ENCODE measurements around the gene ZNF653. TPM values are rescaled to one million over a fixed set of nuclear protein-coding genes. Genes with fewer than 3 reads are reported as not detected.

ZNF653 gene
- total RNA-seq, 1 experiment from 2014 or later: 6.1 TPM

DNA sequence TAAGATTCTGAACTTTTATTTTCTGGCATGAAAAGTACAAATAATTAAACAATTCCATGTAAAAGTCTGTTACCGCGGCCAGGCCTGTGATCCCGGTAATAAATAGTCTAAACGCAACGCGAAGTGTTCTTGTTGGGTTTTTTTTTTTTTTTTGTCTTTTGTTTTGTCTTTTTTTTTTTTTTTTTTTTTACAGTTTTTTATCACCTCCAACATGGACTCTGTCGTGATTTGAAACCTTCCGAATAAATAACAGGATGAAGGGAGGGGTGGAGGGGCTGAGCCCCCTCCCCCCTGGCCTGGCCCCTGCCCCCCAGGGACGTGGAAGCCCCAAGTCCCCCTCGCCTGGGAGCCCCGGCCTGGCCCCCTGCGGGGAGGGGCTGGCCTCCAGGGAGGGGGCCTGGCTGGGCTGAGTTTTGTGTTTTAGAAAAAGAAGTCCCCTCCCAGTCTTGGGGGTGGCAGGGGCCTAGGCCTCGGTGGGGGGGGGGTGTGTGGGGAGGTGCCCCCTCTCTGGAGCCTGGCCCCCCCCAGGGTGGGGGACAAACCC lies 54.2 kb downstream of the ZNF653 start:
- H3K4me2 ChIP-seq (ENCODE audit: low read depth, low read length, poor library complexity, severe bottlenecking): peak overlapping the region; percentile 63
- no peak overlapping the region for H2AFZ ChIP-seq (ENCODE audit: low read length)
- peak overlapping the region; percentile 38; the same call in 1 of the 2 replicates for H3K4me3 ChIP-seq (ENCODE audit: low read length)
- peak overlapping the region; percentile 58; the same call in 1 of the 2 replicates for H3K27ac ChIP-seq (ENCODE audit: low read length)
- H3K79me2 ChIP-seq (ENCODE audit: low read length): no peaks in the 10 kb centered on the region
- H3K9me2 ChIP-seq (replicated peaks; ENCODE audit: insufficient read depth, low read length): no peaks in the 10 kb centered on the region
- peak overlapping the region; percentile 54 for H3K9ac ChIP-seq (ENCODE audit: low read length)
- peaks cover 19% of the 10 kb centered on the region for H3K4me1 ChIP-seq (ENCODE audit: low read length)
- no peaks in the 10 kb centered on the region; the same call in 1 of the 2 replicates for H3K36me3 ChIP-seq (ENCODE audit: insufficient read depth, low read length)
- no peaks in the 10 kb centered on the region for H3K27me3 ChIP-seq (ENCODE audit: low read length)
- no peak for DNase-seq
- no peaks in the 10 kb centered on the region for H3K9me3 ChIP-seq (ENCODE audit: low read length)
- H4K20me1 ChIP-seq (ENCODE audit: insufficient read depth, low read depth, low read length): no peaks in the 10 kb centered on the region

DNA sequence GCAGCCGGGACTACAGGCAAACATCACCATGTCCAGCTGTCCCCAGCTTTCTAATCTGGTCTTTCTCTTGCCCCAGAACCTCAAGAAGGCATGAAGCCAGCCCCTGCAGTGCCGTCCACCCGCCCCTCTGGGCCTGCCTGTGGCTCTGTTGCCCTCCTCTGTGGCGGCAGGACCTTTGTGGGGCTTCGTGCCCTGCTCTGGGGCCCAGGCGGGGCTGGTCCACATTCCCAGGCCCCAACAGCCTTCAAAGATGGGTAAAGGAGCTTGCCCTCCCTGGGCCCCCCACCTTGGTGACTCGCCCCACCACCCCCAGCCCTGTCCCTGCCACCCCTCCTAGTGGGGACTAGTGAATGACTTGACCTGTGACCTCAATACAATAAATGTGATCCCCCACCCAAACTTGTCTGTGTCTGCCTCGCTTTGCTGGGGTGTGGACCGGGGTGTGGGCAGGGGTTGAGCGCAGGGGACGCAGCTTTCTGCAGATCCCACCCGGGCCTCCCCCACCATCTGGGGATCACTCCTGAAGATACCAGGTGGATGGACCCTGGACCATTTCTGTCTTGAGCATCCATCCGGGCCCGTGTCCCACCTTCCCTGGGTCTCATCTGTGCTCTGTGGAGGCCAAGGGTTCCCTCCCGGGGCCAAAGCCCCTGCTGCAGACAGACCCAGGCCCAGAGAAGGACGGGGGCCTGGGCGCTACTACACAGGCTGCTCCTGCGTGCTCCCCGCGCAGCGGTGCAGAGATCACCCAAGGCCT lies 54.9 kb downstream of the ZNF653 start:
- Histone ChIP-seq H2AFZ (ENCODE audit: low read length) (no peak overlapping the region), H3K79me2 (ENCODE audit: low read length) (no peaks in the 10 kb centered on the region), H3K9ac (ENCODE audit: low read length) (no peak overlapping the region), H3K36me3 (ENCODE audit: insufficient read depth, low read length) (no peaks in the 10 kb centered on the region; the same call in 1 of the 2 replicates), H3K4me1 (ENCODE audit: low read length) (peaks cover 19% of the 10 kb centered on the region), H4K20me1 (ENCODE audit: insufficient read depth, low read depth, low read length) (no peaks in the 10 kb centered on the region), H3K27ac (ENCODE audit: low read length) (no peak overlapping the region), H3K4me3 (ENCODE audit: low read length) (no peak overlapping the region), H3K9me2 (replicated peaks; ENCODE audit: insufficient read depth, low read length) (no peaks in the 10 kb centered on the region), H3K4me2 (ENCODE audit: low read depth, low read length, poor library complexity, severe bottlenecking) (peak overlapping the region; percentile 63), H3K9me3 (ENCODE audit: low read length) (no peaks in the 10 kb centered on the region), H3K27me3 (ENCODE audit: low read length) (no peaks in the 10 kb centered on the region)
- no peak for DNase-seq

DNA sequence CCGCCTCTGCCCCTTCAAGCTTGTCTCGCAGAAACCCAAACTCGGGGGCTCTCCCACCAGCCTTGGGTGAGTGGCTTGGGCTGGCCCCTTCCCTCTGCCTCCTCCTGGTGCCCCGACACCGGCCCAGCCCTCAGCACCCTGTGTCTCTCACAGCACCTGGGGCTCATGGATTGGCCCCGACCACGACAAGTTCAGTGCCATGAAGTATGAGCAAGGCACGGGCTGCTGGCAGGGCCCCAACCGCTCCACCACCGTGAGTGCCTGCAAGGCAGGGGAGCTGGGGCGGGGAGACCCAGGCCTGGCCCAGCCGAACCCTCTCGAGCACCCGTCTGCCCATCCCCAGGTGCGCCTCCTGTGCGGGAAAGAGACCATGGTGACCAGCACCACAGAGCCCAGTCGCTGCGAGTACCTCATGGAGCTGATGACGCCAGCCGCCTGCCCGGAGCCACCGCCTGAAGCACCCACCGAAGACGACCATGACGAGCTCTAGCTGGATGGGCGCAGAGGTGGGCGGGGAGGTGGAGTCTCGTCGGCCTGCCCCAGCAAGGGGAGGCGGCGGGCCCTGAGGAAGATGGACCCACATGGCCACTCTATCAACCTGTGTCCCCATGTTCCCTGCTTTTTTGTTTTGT lies 56.6 kb downstream of the ZNF653 start:
- Histone ChIP-seq H3K27me3 (ENCODE audit: low read length) (no peaks in the 10 kb centered on the region), H3K36me3 (ENCODE audit: insufficient read depth, low read length) (no peaks in the 10 kb centered on the region; the same call in 1 of the 2 replicates), H3K9ac (ENCODE audit: low read length) (no peak overlapping the region), H3K27ac (ENCODE audit: low read length) (no peak overlapping the region), H3K9me3 (ENCODE audit: low read length) (no peaks in the 10 kb centered on the region), H3K4me3 (ENCODE audit: low read length) (no peak overlapping the region), H2AFZ (ENCODE audit: low read length) (no peak overlapping the region), H3K4me1 (ENCODE audit: low read length) (peaks cover 19% of the 10 kb centered on the region), H3K4me2 (ENCODE audit: low read depth, low read length, poor library complexity, severe bottlenecking) (no peak overlapping the region), H4K20me1 (ENCODE audit: insufficient read depth, low read depth, low read length) (no peaks in the 10 kb centered on the region), H3K9me2 (replicated peaks; ENCODE audit: insufficient read depth, low read length) (no peaks in the 10 kb centered on the region), H3K79me2 (ENCODE audit: low read length) (no peaks in the 10 kb centered on the region)
- peak; percentile 36 for DNase-seq

DNA sequence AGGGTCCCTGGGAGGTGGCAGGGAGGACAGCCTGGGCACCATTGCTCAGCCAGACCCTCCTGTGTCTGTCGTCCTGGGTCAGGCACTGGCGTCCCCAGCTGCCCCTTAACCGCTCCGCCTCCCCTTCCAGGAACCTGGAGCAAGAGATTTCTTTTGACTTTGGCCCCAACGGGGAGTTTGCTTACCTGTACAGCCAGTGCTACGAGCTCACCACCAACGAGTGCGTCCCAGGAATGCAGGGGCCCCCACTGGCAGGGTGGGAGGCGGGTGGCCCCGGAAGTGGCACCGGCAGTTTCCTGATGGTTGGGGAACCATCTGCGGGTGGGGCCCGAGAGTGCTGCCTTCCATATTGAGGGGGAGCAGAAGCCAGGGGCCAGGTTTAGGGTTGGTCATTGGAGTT lies 57.2 kb downstream of the ZNF653 start:
- H3K27me3 ChIP-seq (ENCODE audit: low read length): no peaks in the 10 kb centered on the region
- no peak overlapping the region for H2AFZ ChIP-seq (ENCODE audit: low read length)
- no peaks in the 10 kb centered on the region; the same call in 1 of the 2 replicates for H3K36me3 ChIP-seq (ENCODE audit: insufficient read depth, low read length)
- H3K27ac ChIP-seq (ENCODE audit: low read length): no peak overlapping the region
- no peaks in the 10 kb centered on the region for H3K9me3 ChIP-seq (ENCODE audit: low read length)
- H3K4me2 ChIP-seq (ENCODE audit: low read depth, low read length, poor library complexity, severe bottlenecking): no peak overlapping the region
- no peak overlapping the region for H3K4me3 ChIP-seq (ENCODE audit: low read length)
- H3K9ac ChIP-seq (ENCODE audit: low read length): no peak overlapping the region
- DNase-seq: no peak
- H3K9me2 ChIP-seq (replicated peaks; ENCODE audit: insufficient read depth, low read length): no peaks in the 10 kb centered on the region
- no peaks in the 10 kb centered on the region for H3K79me2 ChIP-seq (ENCODE audit: low read length)
- H3K4me1 ChIP-seq (ENCODE audit: low read length): peaks cover 19% of the 10 kb centered on the region
- no peaks in the 10 kb centered on the region for H4K20me1 ChIP-seq (ENCODE audit: insufficient read depth, low read depth, low read length)

DNA sequence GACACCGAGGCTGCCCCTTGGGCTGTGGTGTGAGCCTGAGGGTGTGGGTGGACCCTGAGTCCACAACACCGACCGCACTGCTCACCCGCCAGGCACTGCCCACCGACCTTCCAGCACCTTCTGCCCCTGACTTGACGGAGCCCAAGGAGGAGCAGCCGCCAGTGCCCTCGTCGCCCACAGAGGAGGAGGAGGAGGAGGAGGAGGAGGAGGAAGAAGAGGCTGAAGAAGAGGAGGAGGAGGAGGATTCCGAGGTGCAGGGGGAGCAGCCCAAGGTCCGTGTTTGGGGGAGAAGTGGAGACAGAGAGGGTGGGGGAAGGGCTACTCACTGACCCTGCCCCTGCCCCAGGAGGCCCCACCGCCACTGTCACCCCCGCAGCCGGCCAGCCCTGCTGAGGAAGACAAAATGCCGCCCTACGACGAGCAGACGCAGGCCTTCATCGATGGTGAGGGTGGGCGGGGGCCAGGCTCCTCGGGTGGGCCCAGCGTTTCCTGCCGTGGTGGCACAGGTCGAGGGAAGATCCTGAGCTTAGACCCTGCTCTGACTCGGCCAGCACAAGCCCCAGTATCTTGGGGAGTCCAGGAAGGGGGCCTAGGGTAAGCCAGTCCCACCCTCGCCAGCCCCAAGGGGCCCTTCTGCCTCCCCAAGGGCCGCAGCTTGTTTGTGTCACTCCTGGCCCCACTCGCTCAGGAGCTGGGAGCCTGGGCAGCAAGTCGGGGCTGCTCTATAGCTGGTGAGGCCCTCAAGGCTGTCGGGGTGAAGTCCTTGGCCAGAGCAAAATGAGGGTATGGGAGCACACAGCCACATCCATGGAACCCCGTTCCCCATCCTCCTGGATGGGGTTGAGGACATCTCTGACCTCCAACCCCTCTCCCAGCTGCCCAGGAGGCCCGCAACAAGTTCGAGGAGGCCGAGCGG lies 58.0 kb downstream of the ZNF653 start:
- Histone ChIP-seq H3K4me3 (ENCODE audit: low read length) (no peak overlapping the region), H3K27me3 (ENCODE audit: low read length) (no peaks in the 10 kb centered on the region), H3K36me3 (ENCODE audit: insufficient read depth, low read length) (no peaks in the 10 kb centered on the region; the same call in 1 of the 2 replicates), H4K20me1 (ENCODE audit: insufficient read depth, low read depth, low read length) (no peaks in the 10 kb centered on the region), H3K27ac (ENCODE audit: low read length) (no peak overlapping the region), H3K9me2 (replicated peaks; ENCODE audit: insufficient read depth, low read length) (no peaks in the 10 kb centered on the region), H3K79me2 (ENCODE audit: low read length) (no peaks in the 10 kb centered on the region), H3K4me1 (ENCODE audit: low read length) (peaks cover 19% of the 10 kb centered on the region), H3K9ac (ENCODE audit: low read length) (no peak overlapping the region), H3K4me2 (ENCODE audit: low read depth, low read length, poor library complexity, severe bottlenecking) (no peak overlapping the region), H2AFZ (ENCODE audit: low read length) (no peak overlapping the region), H3K9me3 (ENCODE audit: low read length) (no peaks in the 10 kb centered on the region)
- no peak for DNase-seq

DNA sequence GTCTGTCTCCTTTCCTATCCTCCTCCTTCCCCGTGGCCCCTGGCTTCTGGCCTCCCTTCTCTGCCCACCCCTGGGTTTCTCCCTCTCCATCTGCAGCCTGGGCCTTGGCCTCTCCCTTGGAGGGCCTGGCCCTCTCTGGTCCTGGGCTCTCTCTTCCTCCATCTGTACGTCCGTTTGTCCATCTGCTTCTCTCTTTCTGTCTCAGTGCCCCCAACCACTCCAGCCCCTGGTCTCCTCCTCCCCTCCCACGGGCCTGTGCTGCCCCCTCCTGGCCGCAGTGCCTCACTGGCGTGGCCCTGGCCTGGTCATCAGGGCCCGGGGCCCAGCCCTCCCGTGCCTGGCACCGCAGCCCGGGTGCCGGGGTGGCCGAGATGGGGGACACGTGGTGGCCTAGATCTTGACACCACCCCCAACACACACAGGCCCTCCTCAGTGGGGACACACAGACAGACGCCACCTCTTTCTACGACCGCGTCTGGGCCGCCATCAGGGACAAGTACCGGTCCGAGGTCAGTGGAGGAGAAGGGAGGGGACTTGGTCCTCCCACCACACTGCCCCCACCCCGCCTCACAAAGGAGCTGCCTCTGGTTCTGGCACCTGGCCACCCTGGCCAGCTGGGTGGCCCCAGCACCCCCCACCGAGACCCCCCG lies 58.9 kb downstream of the ZNF653 start:
- Histone ChIP-seq H2AFZ (ENCODE audit: low read length) (no peak overlapping the region), H3K27me3 (ENCODE audit: low read length) (no peaks in the 10 kb centered on the region), H4K20me1 (ENCODE audit: insufficient read depth, low read depth, low read length) (no peaks in the 10 kb centered on the region), H3K79me2 (ENCODE audit: low read length) (no peaks in the 10 kb centered on the region), H3K9me2 (replicated peaks; ENCODE audit: insufficient read depth, low read length) (no peaks in the 10 kb centered on the region), H3K4me3 (ENCODE audit: low read length) (no peak overlapping the region), H3K9ac (ENCODE audit: low read length) (no peak overlapping the region), H3K27ac (ENCODE audit: low read length) (no peak overlapping the region), H3K4me2 (ENCODE audit: low read depth, low read length, poor library complexity, severe bottlenecking) (no peak overlapping the region), H3K36me3 (ENCODE audit: insufficient read depth, low read length) (no peaks in the 10 kb centered on the region; the same call in 1 of the 2 replicates), H3K9me3 (ENCODE audit: low read length) (no peaks in the 10 kb centered on the region), H3K4me1 (ENCODE audit: low read length) (peaks cover 11% of the 10 kb centered on the region)
- peak; percentile 78 for DNase-seq

DNA sequence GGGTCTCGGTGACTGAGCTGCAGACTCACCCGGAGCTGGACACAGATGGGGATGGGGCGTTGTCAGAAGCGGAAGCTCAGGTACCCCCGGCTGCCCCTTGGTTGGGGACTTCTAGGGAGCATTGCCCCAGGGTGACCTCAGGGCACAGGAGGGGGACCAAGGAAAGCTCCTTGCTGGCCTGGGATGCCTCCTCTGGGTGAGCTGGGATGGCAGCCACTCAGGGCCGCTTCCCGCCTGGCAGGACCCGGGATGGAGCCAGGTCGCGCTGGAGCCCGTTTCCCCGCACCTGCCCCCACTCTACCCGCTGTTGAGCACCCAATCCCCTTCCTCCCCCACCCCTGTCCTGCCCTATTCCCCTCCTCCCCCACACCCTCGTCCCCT lies 59.4 kb downstream of the ZNF653 start:
- Histone ChIP-seq H2AFZ (ENCODE audit: low read length) (no peak overlapping the region), H3K27ac (ENCODE audit: low read length) (no peak overlapping the region), H3K4me1 (ENCODE audit: low read length) (peaks cover 5% of the 10 kb centered on the region), H3K9ac (ENCODE audit: low read length) (no peak overlapping the region), H3K79me2 (ENCODE audit: low read length) (peaks cover 4% of the 10 kb centered on the region; the same call in 1 of the 2 replicates), H4K20me1 (ENCODE audit: insufficient read depth, low read depth, low read length) (no peaks in the 10 kb centered on the region), H3K4me2 (ENCODE audit: low read depth, low read length, poor library complexity, severe bottlenecking) (no peak overlapping the region), H3K9me3 (ENCODE audit: low read length) (no peaks in the 10 kb centered on the region), H3K27me3 (ENCODE audit: low read length) (no peaks in the 10 kb centered on the region), H3K36me3 (ENCODE audit: insufficient read depth, low read length) (peaks cover 4% of the 10 kb centered on the region), H3K4me3 (ENCODE audit: low read length) (no peak overlapping the region), H3K9me2 (replicated peaks; ENCODE audit: insufficient read depth, low read length) (no peaks in the 10 kb centered on the region)
- no peak for DNase-seq

Data from Karpas-422 (cell line).